Smooth muscle cell (in vitro differentiated cells): ENCODE measurements around the gene FADD. TPM values are rescaled to one million over a fixed set of nuclear protein-coding genes. Genes with fewer than 3 reads are reported as not detected.

Source experiments
- DNase-seq: peaks from one replicate; lab custom pipeline; 2025; ENCODE audit not compliant: unreplicated experiment; lab: John Stamatoyannopoulos, UW
- H2AFZ ChIP-seq: fragments of 200-600 bp; sonication (generic); 2 replicates; pipeline ENCODE4 v1.6.0; 2016; ENCODE audit warnings: antibody characterized with exemption, low read depth, mild to moderate bottlenecking
- H3F3A ChIP-seq: fragments of 200-600 bp; sonication (generic); 2 replicates; pipeline ENCODE4 v1.6.0; 2017; ENCODE audit warnings: antibody characterized with exemption, low read depth
- H3K27ac ChIP-seq: fragments of 200-600 bp; sonication (generic); 2 replicates; pipeline ENCODE4 v1.5.1; 2016; ENCODE audit warnings: low read depth, mild to moderate bottlenecking
- H3K27me3 ChIP-seq: fragments of 200-600 bp; sonication (generic); 2 replicates; pipeline ENCODE4 v1.6.1; 2016; ENCODE audit warnings: low read depth, mild to moderate bottlenecking
- H3K36me3 ChIP-seq: fragments of 200-600 bp; sonication (generic); 2 replicates; pipeline ENCODE4 v1.5.1; 2016; ENCODE audit warnings: low read depth
- H3K4me1 ChIP-seq: fragments of 200-600 bp; sonication (generic); 2 replicates; pipeline ENCODE4 v1.5.1; 2016; ENCODE audit warnings: low read depth
- H3K4me2 ChIP-seq: fragments of 200-600 bp; sonication (generic); 2 replicates; pipeline ENCODE4 v1.6.0; 2016; ENCODE audit warnings: mild to moderate bottlenecking
- H3K4me3 ChIP-seq: fragments of 200-600 bp; sonication (generic); 2 replicates; pipeline ENCODE4 v1.5.1; 2016; ENCODE audit warnings: mild to moderate bottlenecking
- H3K79me2 ChIP-seq: fragments of 200-600 bp; sonication (generic); 2 replicates; pipeline ENCODE4 v1.6.0; 2016; ENCODE audit warnings: low read depth, mild to moderate bottlenecking
- H3K9ac ChIP-seq: fragments of 200-600 bp; sonication (generic); 2 replicates; pipeline ENCODE4 v1.6.0; 2016; ENCODE audit warnings: low read depth
- H3K9me3 ChIP-seq: fragments of 200-600 bp; sonication (generic); replicated peaks from 2 replicates; pipeline ENCODE4 v1.5.1; 2016; ENCODE audit warnings: low read depth
- H4K20me1 ChIP-seq: fragments of 200-600 bp; sonication (generic); 2 replicates; pipeline ENCODE4 v1.6.0; 2016; ENCODE audit warnings: low read depth
- WGBS: methylation state at CpG from one replicate; pipeline ENCODE4 v1.1.7; 2016; ENCODE audit warnings: low lambda C conversion rate; 5-methylcytosine and 5-hydroxymethylcytosine counted together
- polyA plus RNA-seq: library from polyadenylated mRNA; unstranded; fragments of >200 nt; fragmentation: Nextera tagmentation; extraction: Ambion mirVana; gene quantifications from 2 replicates; pipeline ENCODE4 v1.2.1, GENCODE V29; 2016
- total RNA-seq: library from RNA; depleted of rRNA; stranded (reverse); fragments of >200 nt; gene quantifications from 2 replicates; pipeline ENCODE4 v1.2.3, GENCODE V29; 2014
- TF ChIP-seq, protein P1 (sequence below): fragments of 200-600 bp; sonication (generic); IDR thresholded peaks from 2 replicates; pipeline ENCODE4 v1.5.1; 2017; ENCODE audit warnings: borderline replicate concordance, mild to moderate bottlenecking, antibody characterized with exemption; ENCODE audit not compliant: insufficient read depth, poor library complexity, severe bottlenecking

Gene FADD
- total and polyA plus RNA-seq, 2 experiments from 2014 or later, result 22.2 to 41.3 TPM

DNA sequence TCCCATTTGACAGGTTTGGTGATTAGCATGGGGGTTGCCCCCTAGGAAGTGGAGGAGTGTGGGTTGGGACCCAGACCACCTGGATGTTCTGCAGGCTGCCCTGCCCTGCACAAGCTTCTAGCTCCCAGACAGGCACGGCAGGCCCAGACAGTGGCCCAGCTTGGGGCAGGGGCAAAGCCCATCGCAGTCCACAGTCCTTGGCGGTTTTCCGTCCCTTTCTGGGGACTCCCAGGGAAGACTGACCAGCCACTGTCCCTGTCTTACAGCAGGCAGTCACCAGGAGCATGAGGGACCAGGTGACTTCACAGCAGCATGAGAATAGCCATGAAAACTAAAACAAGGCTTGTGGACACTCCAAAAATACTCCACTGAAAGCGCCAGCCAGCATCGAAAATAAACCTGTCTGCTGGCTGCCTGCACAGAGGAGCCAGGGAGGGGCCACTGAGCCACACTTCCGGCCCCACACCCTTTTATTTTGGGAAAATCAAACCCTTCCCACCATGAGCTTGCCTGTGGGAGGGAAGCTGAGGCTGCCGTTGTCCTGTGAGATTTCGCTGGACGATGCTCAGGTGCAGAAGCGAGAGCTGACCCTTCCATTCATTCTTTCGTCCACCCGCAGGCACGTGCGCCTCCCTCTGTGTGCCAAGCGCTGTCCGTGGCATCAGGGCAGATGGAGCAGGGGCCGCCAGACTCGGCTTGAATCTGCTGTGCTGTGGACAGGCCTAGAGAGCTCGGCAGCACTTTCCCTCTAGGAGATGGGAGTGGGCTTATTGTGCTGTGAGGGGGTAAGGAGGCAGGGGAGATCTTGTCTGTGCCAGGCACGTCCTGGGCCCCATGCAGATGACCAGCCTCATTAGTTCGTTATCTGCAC is 28.0 kb downstream of the FADD start:
- Histone ChIP-seq H3K27me3 (no peaks in the 10 kb centered on the region), H3K36me3 (no peaks in the 10 kb centered on the region), H3K4me2 (no peak overlapping the region), H3K79me2 (no peaks in the 10 kb centered on the region), H3K9me3 (no peaks in the 10 kb centered on the region), H3K4me1 (no peaks in the 10 kb centered on the region), H2AFZ (no peak overlapping the region), H3K4me3 (no peak overlapping the region), H3K9ac (no peak overlapping the region), H3F3A (no peaks in the 10 kb centered on the region), H3K27ac (no peak overlapping the region), H4K20me1 (no peaks in the 10 kb centered on the region)
- DNase-seq, result no peak
- 94% methylated on average over 21 of the region's 22 CpGs for WGBS
- TF ChIP-seq, protein P1, sequence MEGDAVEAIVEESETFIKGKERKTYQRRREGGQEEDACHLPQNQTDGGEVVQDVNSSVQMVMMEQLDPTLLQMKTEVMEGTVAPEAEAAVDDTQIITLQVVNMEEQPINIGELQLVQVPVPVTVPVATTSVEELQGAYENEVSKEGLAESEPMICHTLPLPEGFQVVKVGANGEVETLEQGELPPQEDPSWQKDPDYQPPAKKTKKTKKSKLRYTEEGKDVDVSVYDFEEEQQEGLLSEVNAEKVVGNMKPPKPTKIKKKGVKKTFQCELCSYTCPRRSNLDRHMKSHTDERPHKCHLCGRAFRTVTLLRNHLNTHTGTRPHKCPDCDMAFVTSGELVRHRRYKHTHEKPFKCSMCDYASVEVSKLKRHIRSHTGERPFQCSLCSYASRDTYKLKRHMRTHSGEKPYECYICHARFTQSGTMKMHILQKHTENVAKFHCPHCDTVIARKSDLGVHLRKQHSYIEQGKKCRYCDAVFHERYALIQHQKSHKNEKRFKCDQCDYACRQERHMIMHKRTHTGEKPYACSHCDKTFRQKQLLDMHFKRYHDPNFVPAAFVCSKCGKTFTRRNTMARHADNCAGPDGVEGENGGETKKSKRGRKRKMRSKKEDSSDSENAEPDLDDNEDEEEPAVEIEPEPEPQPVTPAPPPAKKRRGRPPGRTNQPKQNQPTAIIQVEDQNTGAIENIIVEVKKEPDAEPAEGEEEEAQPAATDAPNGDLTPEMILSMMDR, result no peak

DNA sequence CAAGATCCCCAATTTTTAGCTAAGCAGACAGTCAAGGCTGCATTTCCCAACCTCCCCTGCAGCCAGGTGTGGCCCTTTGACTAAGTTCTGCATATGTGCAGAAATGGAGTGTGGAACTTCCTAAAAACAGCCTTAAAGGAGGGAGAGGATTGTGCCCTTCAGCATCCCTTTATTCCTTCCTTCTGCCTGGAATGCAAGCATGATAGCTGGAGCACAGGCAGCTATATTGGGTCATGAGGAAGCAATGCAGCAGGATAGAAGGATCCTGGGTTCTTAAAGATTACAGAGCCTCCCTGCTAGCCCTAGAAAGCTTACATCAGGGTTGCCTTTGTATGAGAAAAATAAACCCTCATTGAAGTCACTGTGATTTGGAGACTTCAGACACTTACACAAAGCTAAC is 29.9 kb downstream of the FADD start:
- Histone ChIP-seq H3K79me2 (no peaks in the 10 kb centered on the region), H3K4me1 (no peaks in the 10 kb centered on the region), H2AFZ (no peak overlapping the region), H3K36me3 (no peaks in the 10 kb centered on the region), H3F3A (no peaks in the 10 kb centered on the region), H3K4me2 (no peak overlapping the region), H3K4me3 (no peak overlapping the region), H4K20me1 (no peaks in the 10 kb centered on the region), H3K27ac (no peak overlapping the region), H3K9ac (no peak overlapping the region), H3K27me3 (no peaks in the 10 kb centered on the region), H3K9me3 (no peaks in the 10 kb centered on the region)
- TF ChIP-seq, protein P1, result no peak
- DNase-seq, result no peak

- Histone ChIP-seq H3K36me3 (no peaks in the 10 kb centered on the region), H3F3A (no peaks in the 10 kb centered on the region), H3K27ac (no peak overlapping the region), H3K9ac (no peak overlapping the region), H3K4me1 (no peaks in the 10 kb centered on the region), H3K4me3 (no peak overlapping the region), H3K27me3 (no peaks in the 10 kb centered on the region), H2AFZ (no peak overlapping the region), H4K20me1 (no peaks in the 10 kb centered on the region), H3K4me2 (no peak overlapping the region), H3K79me2 (no peaks in the 10 kb centered on the region), H3K9me3 (no peaks in the 10 kb centered on the region)
- 59% methylated on average over 11 of the region's 11 CpGs for WGBS
- no peak for DNase-seq
- TF ChIP-seq, protein P1, result no peak
Observed at GRCh38 chr11:70233511-70233934, 30.4 kb downstream of the FADD start.

DNA sequence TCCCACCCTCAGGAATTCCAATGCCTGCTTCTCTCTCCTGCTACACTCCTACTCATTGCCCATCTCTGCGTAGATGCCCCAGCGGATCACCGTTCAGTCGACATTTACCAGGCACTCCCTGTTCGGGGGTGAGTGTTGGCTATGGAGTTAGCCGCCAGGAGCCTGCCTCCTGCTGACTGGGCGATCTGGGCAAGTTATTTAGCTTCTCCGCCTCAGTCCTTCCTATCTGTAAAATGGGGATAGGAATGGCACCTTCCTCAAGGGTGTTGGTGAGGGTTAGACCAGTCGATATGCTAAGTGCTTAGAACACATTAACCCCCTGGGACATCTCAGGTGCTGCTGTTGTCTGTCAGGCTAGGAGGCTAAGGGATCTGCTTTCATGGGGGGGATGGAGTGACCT is 30.9 kb downstream of the FADD start:
- no peak overlapping the region for H3K4me2 ChIP-seq
- H3K27ac ChIP-seq, result no peak overlapping the region
- H3K9me3 ChIP-seq, result no peaks in the 10 kb centered on the region
- no peaks in the 10 kb centered on the region for H3K36me3 ChIP-seq
- no peaks in the 10 kb centered on the region for H4K20me1 ChIP-seq
- DNase-seq, result no peak
- H3K4me3 ChIP-seq, result no peak overlapping the region
- H3K27me3 ChIP-seq, result no peaks in the 10 kb centered on the region
- no peak overlapping the region for H3K9ac ChIP-seq
- H3K4me1 ChIP-seq, result no peaks in the 10 kb centered on the region
- no peak overlapping the region for H2AFZ ChIP-seq
- no peaks in the 10 kb centered on the region for H3K79me2 ChIP-seq
- WGBS, result 92% methylated on average over 9 of the region's 9 CpGs
- TF ChIP-seq, protein P1, result no peak
- H3F3A ChIP-seq, result no peaks in the 10 kb centered on the region
